K562 (cell line): ENCODE measurements around the gene CLK3. TPM values are rescaled to one million over a fixed set of nuclear protein-coding genes. Genes with fewer than 3 reads are reported as not detected.
A peak's percentile ranks its signal among the peaks of the same experiment; 100 is the strongest.

ENCODE experiments used
- ARHGAP35 ChIP-seq: fragments of 450-650 bp; IDR thresholded peaks from 2 replicates; pipeline ENCODE4 v1.6.1; 2018; ENCODE audit not compliant: partially characterized antibody
- CBFB ChIP-seq: sonication (generic); formaldehyde crosslinking; IDR thresholded peaks from 2 replicates; pipeline ENCODE4 v1.4.0; 2020; ENCODE audit warnings: mild to moderate bottlenecking, missing genetic modification reagents
- ELK3 ChIP-seq: fragments of 450-650 bp; formaldehyde crosslinking; IDR thresholded peaks from 2 replicates; pipeline ENCODE4 v1.4.0; 2020; ENCODE audit warnings: mild to moderate bottlenecking
- GATAD2A ChIP-seq: fragments of 450-650 bp; IDR thresholded peaks from 2 replicates; pipeline ENCODE4 v1.6.1; 2017
- MYBL2 ChIP-seq, 2 experiments: fragments of 450-650 bp in 1 of 2; sonication (generic) in 1 of 2; formaldehyde crosslinking in 1 of 2; IDR thresholded peaks; 2 replicates each; pipeline versions ENCODE4 v1.6.1 to v1.8.1; 2017 to 2022; ENCODE audit warnings: borderline replicate concordance in 1 of 2, inconsistent platforms in 1 of 2, low read depth in 1 of 2, mild to moderate bottlenecking in 1 of 2, missing genetic modification reagents in 1 of 2, moderate library complexity in 1 of 2
- NFATC3 ChIP-seq: fragments of 450-650 bp; IDR thresholded peaks from 2 replicates; pipeline ENCODE4 v1.6.1; 2017; ENCODE audit warnings: mild to moderate bottlenecking
- ZNF121 ChIP-seq: sonication (generic); formaldehyde crosslinking; conservative IDR thresholded peaks from 2 replicates; pipeline ENCODE4 v1.8.0; 2022; ENCODE audit warnings: missing genetic modification reagents
- ZNF175 ChIP-seq: fragments of 200-800 bp; sonication (Bioruptor generic); IDR thresholded peaks from 2 replicates; pipeline ENCODE4 v1.6.1; 2016; ENCODE audit warnings: low read depth, mild to moderate bottlenecking, missing genetic modification characterization, missing compliant biosample characterization
- ZNF24 ChIP-seq: fragments of 450-650 bp; IDR thresholded peaks from 2 replicates; pipeline ENCODE4 v1.6.1; 2016
- ZNF253 ChIP-seq: fragments of 250-450 bp; sonication (Bioruptor Pico); conservative IDR thresholded peaks from 2 replicates; pipeline ENCODE4 v1.6.1; 2021; ENCODE audit warnings: mild to moderate bottlenecking
- ZNF282 ChIP-seq: sonication (generic); formaldehyde crosslinking; IDR thresholded peaks from 2 replicates; pipeline ENCODE4 v1.8.1; 2023; ENCODE audit warnings: missing genetic modification reagents
- ZNF398 ChIP-seq: fragments of 250-450 bp; sonication (Bioruptor Pico); IDR thresholded peaks from 2 replicates; pipeline ENCODE4 v1.8.0; 2021; ENCODE audit warnings: moderate library complexity, mild to moderate bottlenecking, inconsistent platforms
- ZNF41 ChIP-seq: fragments of 250-450 bp; sonication (Bioruptor Pico); conservative IDR thresholded peaks from 2 replicates; pipeline ENCODE4 v1.4.0; 2020; ENCODE audit warnings: mild to moderate bottlenecking
- ZNF518B ChIP-seq: fragments of 250-450 bp; sonication (Bioruptor Pico); IDR thresholded peaks from 2 replicates; pipeline ENCODE4 v1.5.0; 2021; ENCODE audit warnings: mild to moderate bottlenecking, moderate library complexity
- ZNF561 ChIP-seq: fragments of 450-650 bp; formaldehyde crosslinking; conservative IDR thresholded peaks from 2 replicates; pipeline ENCODE4 v1.4.0; 2020; ENCODE audit warnings: mild to moderate bottlenecking, moderate library complexity
- polyA plus RNA-seq, 8 experiments: library from polyadenylated mRNA; depleted of rRNA in 4 of 8; stranded (reverse) in 5 of 8; unstranded in 3 of 8; fragments of >200 nt; fragmentation: Nextera tagmentation in 2 of 8; fragmentation: Illumina TruSeq in 1 of 8; extraction: Ambion mirVana in 2 of 8; extraction: Trizol in 1 of 8; gene quantifications; 2 replicates each; pipeline versions ENCODE4 v1.2.1 to v1.2.3, GENCODE V29; 2011 to 2014; ENCODE audit warnings: inconsistent platforms in 1 of 8, missing spikeins in 1 of 8
- total RNA-seq, 7 experiments: library from RNA; depleted of rRNA in 6 of 7; stranded (reverse); fragments of >200 nt in 6 of 7; fragmentation: Illumina TruSeq in 2 of 7; extraction: Trizol in 2 of 7; gene quantifications; 2 replicates each; pipeline versions ENCODE4 v1.2.1 to v1.2.3, GENCODE V29; 2011 to 2021; ENCODE audit warnings: low replicate concordance in 1 of 7
- TF ChIP-seq, protein P1 (sequence below): fragments of 200-800 bp; sonication (Bioruptor generic); IDR thresholded peaks from 2 replicates; pipeline ENCODE4 v1.6.1; 2016; ENCODE audit warnings: missing genetic modification characterization, missing compliant biosample characterization

The CLK3 gene
- total and polyA plus RNA-seq, 9 of the 15 experiments (the other 6 are each of a cell fraction or from before 2014, with no cell fraction given) = 1.2 to 95.2 (median 51.7) TPM

- no peak for TF ChIP-seq ZNF398
- TF ChIP-seq ZNF121 (CRISPR knock-in tag) = no peak
- TF ChIP-seq ZNF253 = no peak
- TF ChIP-seq ZNF24 = peak; percentile 66; the same call in 1 of the 2 replicates
- TF ChIP-seq, protein P1, sequence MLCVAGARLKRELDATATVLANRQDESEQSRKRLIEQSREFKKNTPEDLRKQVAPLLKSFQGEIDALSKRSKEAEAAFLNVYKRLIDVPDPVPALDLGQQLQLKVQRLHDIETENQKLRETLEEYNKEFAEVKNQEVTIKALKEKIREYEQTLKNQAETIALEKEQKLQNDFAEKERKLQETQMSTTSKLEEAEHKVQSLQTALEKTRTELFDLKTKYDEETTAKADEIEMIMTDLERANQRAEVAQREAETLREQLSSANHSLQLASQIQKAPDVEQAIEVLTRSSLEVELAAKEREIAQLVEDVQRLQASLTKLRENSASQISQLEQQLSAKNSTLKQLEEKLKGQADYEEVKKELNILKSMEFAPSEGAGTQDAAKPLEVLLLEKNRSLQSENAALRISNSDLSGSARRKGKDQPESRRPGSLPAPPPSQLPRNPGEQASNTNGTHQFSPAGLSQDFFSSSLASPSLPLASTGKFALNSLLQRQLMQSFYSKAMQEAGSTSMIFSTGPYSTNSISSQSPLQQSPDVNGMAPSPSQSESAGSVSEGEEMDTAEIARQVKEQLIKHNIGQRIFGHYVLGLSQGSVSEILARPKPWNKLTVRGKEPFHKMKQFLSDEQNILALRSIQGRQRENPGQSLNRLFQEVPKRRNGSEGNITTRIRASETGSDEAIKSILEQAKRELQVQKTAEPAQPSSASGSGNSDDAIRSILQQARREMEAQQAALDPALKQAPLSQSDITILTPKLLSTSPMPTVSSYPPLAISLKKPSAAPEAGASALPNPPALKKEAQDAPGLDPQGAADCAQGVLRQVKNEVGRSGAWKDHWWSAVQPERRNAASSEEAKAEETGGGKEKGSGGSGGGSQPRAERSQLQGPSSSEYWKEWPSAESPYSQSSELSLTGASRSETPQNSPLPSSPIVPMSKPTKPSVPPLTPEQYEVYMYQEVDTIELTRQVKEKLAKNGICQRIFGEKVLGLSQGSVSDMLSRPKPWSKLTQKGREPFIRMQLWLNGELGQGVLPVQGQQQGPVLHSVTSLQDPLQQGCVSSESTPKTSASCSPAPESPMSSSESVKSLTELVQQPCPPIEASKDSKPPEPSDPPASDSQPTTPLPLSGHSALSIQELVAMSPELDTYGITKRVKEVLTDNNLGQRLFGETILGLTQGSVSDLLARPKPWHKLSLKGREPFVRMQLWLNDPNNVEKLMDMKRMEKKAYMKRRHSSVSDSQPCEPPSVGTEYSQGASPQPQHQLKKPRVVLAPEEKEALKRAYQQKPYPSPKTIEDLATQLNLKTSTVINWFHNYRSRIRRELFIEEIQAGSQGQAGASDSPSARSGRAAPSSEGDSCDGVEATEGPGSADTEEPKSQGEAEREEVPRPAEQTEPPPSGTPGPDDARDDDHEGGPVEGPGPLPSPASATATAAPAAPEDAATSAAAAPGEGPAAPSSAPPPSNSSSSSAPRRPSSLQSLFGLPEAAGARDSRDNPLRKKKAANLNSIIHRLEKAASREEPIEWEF = peak; percentile 83; the same call in 1 of the 2 replicates
- peak; percentile 92 for TF ChIP-seq ZNF175 (CRISPR knock-in tag)
- no peak for TF ChIP-seq ARHGAP35
- no peak for TF ChIP-seq ELK3
- TF ChIP-seq NFATC3 = no peak; the same call in 1 of the 2 replicates
- TF ChIP-seq ZNF41 = no peak
- TF ChIP-seq GATAD2A = no peak
- TF ChIP-seq CBFB = no peak
- TF ChIP-seq ZNF518B (CRISPR knock-in tag) = no peak
- TF ChIP-seq ZNF282 (CRISPR knock-in tag) = no peak
- 0 out of 2 replicates have a peak, but pooled peaks have one; percentile 17 for TF ChIP-seq ZNF561
- peak; percentile 35; the same call in 1 of the 2 replicates for TF ChIP-seq MYBL2 (IDR thresholded peaks at IDR 0.05; ENCODE audit: low read depth)
- TF ChIP-seq MYBL2 (CRISPR knock-in tag; IDR thresholded peaks at IDR 0.05; ENCODE audit: borderline replicate concordance) = no peak
Measured at GRCh38 chr15:74610302-74610951, 5.2 kb upstream of the CLK3 start (continued).
